HepG2 (cell line): ENCODE data around the gene DUT. TPM values are rescaled to one million over a fixed set of nuclear protein-coding genes. Genes with fewer than 3 reads are reported as not detected.

Experiments used
- CEBPB ChIP-seq: IDR thresholded peaks from 2 replicates; pipeline ENCODE4 v1.6.1; 2011; ENCODE audit warnings: low read depth, low read length, improper control_type of control experiment, borderline replicate concordance
- EP300 ChIP-seq, 3 experiments: sonication (generic) in 1 of 3; formaldehyde crosslinking in 1 of 3; IDR thresholded peaks; 2 replicates each; pipeline versions ENCODE4 v1.5.1 to v1.6.1; 2011 to 2020; ENCODE audit warnings: low read depth in 2 of 3, low read length in 2 of 3, borderline replicate concordance in 1 of 3, improper control_type of control experiment in 1 of 3, mild to moderate bottlenecking in 1 of 3, missing genetic modification reagents in 1 of 3, moderate library complexity in 1 of 3
- HNF4G ChIP-seq, 2 experiments: sonication (generic) in 1 of 2; formaldehyde crosslinking in 1 of 2; IDR thresholded peaks; 2 replicates each; pipeline versions ENCODE4 v1.4.0 to v1.6.1; 2011 to 2020; ENCODE audit warnings: borderline replicate concordance in 2 of 2, low read depth in 2 of 2, mild to moderate bottlenecking in 2 of 2, low read length in 1 of 2, missing genetic modification reagents in 1 of 2, moderate library complexity in 1 of 2
- ISL2 ChIP-seq: sonication (generic); formaldehyde crosslinking; IDR thresholded peaks from 2 replicates; pipeline ENCODE4 v1.5.0; 2020; ENCODE audit warnings: missing genetic modification reagents
- MTF2 ChIP-seq: sonication (generic); formaldehyde crosslinking; IDR thresholded peaks from 2 replicates; pipeline ENCODE4 v1.5.0; 2020; ENCODE audit warnings: missing genetic modification reagents, borderline replicate concordance
- NFKBIZ ChIP-seq: IDR thresholded peaks from 2 replicates; pipeline ENCODE4 v1.6.1; 2018; ENCODE audit warnings: missing genetic modification reagents, missing compliant biosample characterization
- NR2C2 ChIP-seq: sonication (generic); formaldehyde crosslinking; IDR thresholded peaks from 2 replicates; pipeline ENCODE4 v1.4.0; 2020; ENCODE audit warnings: missing genetic modification reagents, mild to moderate bottlenecking, moderate library complexity, borderline replicate concordance
- TCF7 ChIP-seq: sonication (generic); IDR thresholded peaks from 2 replicates; pipeline ENCODE4 v1.6.1; 2016; ENCODE audit warnings: antibody characterized with exemption, low read depth
- ZNF7 ChIP-seq: IDR thresholded peaks from 2 replicates; pipeline ENCODE4 v1.6.1; 2016; ENCODE audit warnings: missing biosample characterization, missing genetic modification reagents
- polyA plus RNA-seq, 8 experiments: library from polyadenylated mRNA; depleted of rRNA in 3 of 8; stranded (reverse) in 7 of 8; unstranded in 1 of 8; fragments of >200 nt; fragmentation: Illumina TruSeq in 4 of 8; extraction: Trizol in 4 of 8; gene quantifications; 2 replicates each; pipeline versions ENCODE4 v1.2.1 to v1.2.3, GENCODE V29; 2011 to 2016; ENCODE audit warnings: low read depth in 4 of 8, missing spikeins in 1 of 8, mixed read lengths in 1 of 8; ENCODE audit not compliant: insufficient read depth in 1 of 8
- total RNA-seq, 5 experiments: library from RNA; depleted of rRNA; stranded (reverse); fragments of >200 nt; fragmentation: Illumina TruSeq; extraction: Trizol; gene quantifications; 2 replicates each; pipeline ENCODE4 v1.2.3, GENCODE V29; 2016; ENCODE audit warnings: low read depth in 1 of 5
- TF ChIP-seq, protein P1 (sequence below): sonication (generic); formaldehyde crosslinking; conservative IDR thresholded peaks from 2 replicates; pipeline ENCODE4 v1.4.0; 2020; ENCODE audit warnings: mild to moderate bottlenecking, missing genetic modification reagents, moderate library complexity

The DUT gene
- total and polyA plus RNA-seq, 2 of the 13 experiments (the other 11 are each of a cell fraction or from before 2014, with no cell fraction given): 36.7 to 131 TPM

DNA sequence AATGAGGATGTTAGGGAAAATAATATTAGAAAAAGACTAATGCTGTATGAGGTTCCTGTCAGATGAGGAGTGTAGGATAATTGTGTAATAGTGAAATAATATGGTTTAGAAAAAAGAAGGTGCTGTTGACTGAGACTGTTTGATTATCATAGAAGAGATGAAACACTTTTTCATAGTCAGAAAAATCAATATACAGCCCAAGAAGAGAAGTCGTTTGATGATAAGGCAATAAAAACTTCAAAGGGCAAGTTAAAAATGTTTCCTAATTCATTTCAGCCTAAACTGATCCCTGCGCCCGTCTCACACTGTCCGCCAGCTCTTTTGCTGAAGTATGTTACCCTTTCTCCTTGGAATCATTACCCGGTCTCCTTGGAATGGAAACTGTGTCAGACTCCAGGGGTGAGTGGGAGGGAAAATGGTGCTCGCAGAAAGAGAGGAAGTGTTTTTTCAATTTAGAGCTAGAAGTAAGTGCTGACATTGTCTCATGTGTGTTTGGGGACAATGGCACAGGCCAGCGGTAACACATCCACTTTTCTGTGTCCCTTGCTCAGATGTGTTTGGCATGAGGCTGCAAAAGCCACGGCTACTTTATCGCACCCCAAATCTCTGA is 23.6 kb downstream of the DUT start (continued):
- TF ChIP-seq, protein P1, sequence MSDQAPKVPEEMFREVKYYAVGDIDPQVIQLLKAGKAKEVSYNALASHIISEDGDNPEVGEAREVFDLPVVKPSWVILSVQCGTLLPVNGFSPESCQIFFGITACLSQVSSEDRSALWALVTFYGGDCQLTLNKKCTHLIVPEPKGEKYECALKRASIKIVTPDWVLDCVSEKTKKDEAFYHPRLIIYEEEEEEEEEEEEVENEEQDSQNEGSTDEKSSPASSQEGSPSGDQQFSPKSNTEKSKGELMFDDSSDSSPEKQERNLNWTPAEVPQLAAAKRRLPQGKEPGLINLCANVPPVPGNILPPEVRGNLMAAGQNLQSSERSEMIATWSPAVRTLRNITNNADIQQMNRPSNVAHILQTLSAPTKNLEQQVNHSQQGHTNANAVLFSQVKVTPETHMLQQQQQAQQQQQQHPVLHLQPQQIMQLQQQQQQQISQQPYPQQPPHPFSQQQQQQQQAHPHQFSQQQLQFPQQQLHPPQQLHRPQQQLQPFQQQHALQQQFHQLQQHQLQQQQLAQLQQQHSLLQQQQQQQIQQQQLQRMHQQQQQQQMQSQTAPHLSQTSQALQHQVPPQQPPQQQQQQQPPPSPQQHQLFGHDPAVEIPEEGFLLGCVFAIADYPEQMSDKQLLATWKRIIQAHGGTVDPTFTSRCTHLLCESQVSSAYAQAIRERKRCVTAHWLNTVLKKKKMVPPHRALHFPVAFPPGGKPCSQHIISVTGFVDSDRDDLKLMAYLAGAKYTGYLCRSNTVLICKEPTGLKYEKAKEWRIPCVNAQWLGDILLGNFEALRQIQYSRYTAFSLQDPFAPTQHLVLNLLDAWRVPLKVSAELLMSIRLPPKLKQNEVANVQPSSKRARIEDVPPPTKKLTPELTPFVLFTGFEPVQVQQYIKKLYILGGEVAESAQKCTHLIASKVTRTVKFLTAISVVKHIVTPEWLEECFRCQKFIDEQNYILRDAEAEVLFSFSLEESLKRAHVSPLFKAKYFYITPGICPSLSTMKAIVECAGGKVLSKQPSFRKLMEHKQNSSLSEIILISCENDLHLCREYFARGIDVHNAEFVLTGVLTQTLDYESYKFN: 0 out of 2 replicates have a peak, but pooled peaks have one; percentile 10
- peak; percentile 44; the same call in 1 of the 2 replicates for TF ChIP-seq ISL2 (CRISPR knock-in tag)
- TF ChIP-seq HNF4G (IDR thresholded peaks at IDR 0.05; ENCODE audit: borderline replicate concordance, low read depth, low read length): no peak
- no peak for TF ChIP-seq HNF4G (CRISPR knock-in tag; IDR thresholded peaks at IDR 0.05; ENCODE audit: borderline replicate concordance, low read depth)
- 0 out of 2 replicates have a peak, but pooled peaks have one; percentile 34 for TF ChIP-seq NR2C2 (CRISPR knock-in tag)
- peak; percentile 58 for TF ChIP-seq TCF7
- no peak for TF ChIP-seq NFKBIZ (CRISPR knock-in tag)
- peak; percentile 94 for TF ChIP-seq ZNF7
- TF ChIP-seq CEBPB: peak; percentile 44; the same call in 1 of the 2 replicates
- peak in 1 of 2 experiments; percentile 22; a peak in 1 of 4 replicates for TF ChIP-seq EP300 (IDR thresholded peaks at IDR 0.05; ENCODE audit: low read depth in 2 of 2, low read length in 2 of 2)
- no peak for TF ChIP-seq EP300 (CRISPR knock-in tag; IDR thresholded peaks at IDR 0.05; ENCODE audit: borderline replicate concordance)
- TF ChIP-seq MTF2 (CRISPR knock-in tag): no peak
